T-helper 2 cell treated with Interferon-gamma antibody and Interleukin-4, amounts not matched to agents 100 ng/mL and 5 ng/mL, for 36 hours (primary cell): ENCODE results near the gene DHRS11. TPM values are rescaled to one million over a fixed set of nuclear protein-coding genes. Genes with fewer than 3 reads are reported as not detected.

ENCODE experiments used
- intact Hi-C: fragments of 100-400 bp; cut with micrococcal nuclease; formaldehyde crosslinking; loops from one replicate; pipeline ENCODE4 v1.15.1; 2023
- total RNA-seq: library from RNA; stranded (reverse); gene quantifications from 2 replicates; pipeline ENCODE4 v1.2.3, GENCODE V29; 2022

Gene DHRS11
- total RNA-seq, 1 donor from 2014 or later: 5.5 TPM

GRCh38 chr17:36643086-36643685 lies 51.5 kb downstream of the DHRS11 start:
- intact Hi-C loops: no loop called here

DNA sequence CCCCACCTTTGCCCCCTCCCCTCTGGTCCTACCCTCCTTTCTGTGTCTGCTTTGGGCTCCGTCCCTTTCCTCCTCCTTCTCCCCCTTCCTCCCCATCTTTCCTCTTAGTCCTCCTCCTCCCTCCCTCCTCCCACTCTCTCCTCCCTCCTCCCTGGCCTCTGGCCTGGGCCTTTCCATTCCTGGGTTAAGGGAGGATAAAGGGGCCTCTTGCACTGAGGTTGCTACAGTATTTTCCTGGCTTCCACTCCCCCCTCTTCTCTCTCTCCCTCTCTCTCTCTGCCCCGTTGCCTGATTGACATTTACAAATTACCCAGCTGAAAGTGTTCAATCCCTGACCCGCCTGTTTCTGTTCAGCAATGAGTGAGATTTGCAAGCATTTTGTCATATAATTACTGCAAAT lies 53.7 kb downstream of the DHRS11 start:
- intact Hi-C loops: no loop called here

- intact Hi-C loops: no loop called here
These were observed 56.0 kb downstream of the DHRS11 start for GRCh38 chr17:36647636-36648035.

DNA sequence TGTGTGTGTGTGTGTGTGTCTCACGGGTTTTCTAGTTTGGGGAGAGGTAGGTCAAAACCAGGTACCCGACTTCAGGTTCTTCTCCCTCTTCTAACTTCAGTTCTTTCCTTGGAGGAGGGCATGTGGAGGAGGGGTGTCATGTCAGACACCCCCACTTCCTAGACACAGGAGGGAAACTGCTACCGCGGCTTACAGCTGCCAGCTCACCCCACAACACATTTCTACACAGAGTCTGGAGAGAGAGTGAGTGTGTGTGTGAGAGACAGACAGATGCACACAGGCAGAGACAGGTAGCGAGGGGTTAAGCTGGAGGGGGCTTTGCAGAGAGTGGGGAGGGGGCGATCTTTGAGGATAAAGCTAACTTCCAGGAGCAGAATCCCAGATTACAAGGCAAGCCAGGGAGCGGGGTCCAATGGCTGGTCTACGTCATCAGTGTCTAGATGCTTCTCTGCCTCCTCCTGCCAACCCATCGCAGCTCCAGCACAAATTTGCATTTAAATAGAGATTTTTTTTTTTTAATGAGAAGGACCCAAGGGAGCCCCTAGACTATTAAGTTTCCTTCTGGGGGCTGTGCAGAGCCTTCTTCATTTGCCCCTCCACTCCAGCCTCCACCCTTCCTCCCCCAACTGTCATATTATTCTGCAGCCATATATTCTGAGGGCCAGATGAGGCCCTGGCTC lies 58.6 kb downstream of the DHRS11 start:
- intact Hi-C loops: loop anchor here (10.0 kb wide), 1 partner anchor 55 kb away; no protein-coding TSS in a partner anchor

Other genes starting within 250 kb of the DHRS11 start
- gene TBC1D3H, start 203.4 kb upstream of the DHRS11 start, total RNA-seq: not detected in 2 replicates
- 35.2 and 36.6 TPM in 2 replicates for gene ZNHIT3, start 105.2 kb upstream of the DHRS11 start, total RNA-seq
- 129 and 146 TPM in 2 replicates for gene MYO19, start 57.0 kb upstream of the DHRS11 start, total RNA-seq
- 16.0 and 16.4 TPM in 2 replicates for gene PIGW, start 56.9 kb upstream of the DHRS11 start, total RNA-seq
- gene GGNBP2, start 47.0 kb upstream of the DHRS11 start, total RNA-seq: 108 and 115 TPM in 2 replicates
- 13.6 and 14.3 TPM in 2 replicates for gene MRM1, start 9.7 kb downstream of the DHRS11 start, total RNA-seq